ENCODE results near the gene MYO7A. TPM values are rescaled to one million over a fixed set of nuclear protein-coding genes. Genes with fewer than 3 reads are reported as not detected.

MYO7A gene
- total RNA-seq, 1 donor from 2014 or later = 0.07 TPM

DNA sequence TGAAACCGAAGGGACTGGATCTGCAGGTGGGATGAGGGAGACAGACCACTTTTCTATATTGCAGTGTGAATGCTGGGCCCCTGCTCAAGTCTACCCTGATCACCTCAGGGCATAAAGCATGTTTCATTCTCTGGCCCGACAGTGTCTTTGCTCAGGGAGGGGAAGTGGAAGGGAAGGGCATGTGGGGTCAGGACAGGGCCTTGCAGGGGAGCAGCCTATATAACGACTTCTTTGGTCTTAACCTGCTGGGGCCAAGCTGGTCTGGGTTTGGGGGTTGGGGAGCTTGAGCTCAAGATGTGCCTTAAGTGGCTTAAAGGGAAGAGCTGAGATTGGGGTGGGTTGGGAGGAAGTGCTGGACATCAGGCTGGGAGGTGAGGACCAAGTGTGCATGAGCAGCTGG is 87.1 kb downstream of the MYO7A start:
- H3K36me3 Mint-ChIP-seq (ENCODE audit: low read depth) = no peaks in the 10 kb centered on the region
- no peaks in the 10 kb centered on the region for H3K4me1 Mint-ChIP-seq
- peaks cover 15% of the 10 kb centered on the region for H3K27me3 Mint-ChIP-seq
- H3K27ac Mint-ChIP-seq = no peak overlapping the region
- no peak for DNase-seq
- intact Hi-C loops (cut with micrococcal nuclease) = no loop called here
- H3K4me3 Mint-ChIP-seq = no peak overlapping the region
- no peaks in the 10 kb centered on the region for H3K9me3 Mint-ChIP-seq

GRCh38 chr11:77217156-77217555 is 89.1 kb downstream of the MYO7A start:
- intact Hi-C loops (cut with micrococcal nuclease) = no loop called here
- no peaks in the 10 kb centered on the region for H3K36me3 Mint-ChIP-seq (ENCODE audit: low read depth)
- H3K4me3 Mint-ChIP-seq = no peak overlapping the region
- H3K4me1 Mint-ChIP-seq = no peaks in the 10 kb centered on the region
- H3K27me3 Mint-ChIP-seq = peaks cover 28% of the 10 kb centered on the region
- no peak for DNase-seq
- no peaks in the 10 kb centered on the region for H3K9me3 Mint-ChIP-seq
- H3K27ac Mint-ChIP-seq = no peak overlapping the region

DNA sequence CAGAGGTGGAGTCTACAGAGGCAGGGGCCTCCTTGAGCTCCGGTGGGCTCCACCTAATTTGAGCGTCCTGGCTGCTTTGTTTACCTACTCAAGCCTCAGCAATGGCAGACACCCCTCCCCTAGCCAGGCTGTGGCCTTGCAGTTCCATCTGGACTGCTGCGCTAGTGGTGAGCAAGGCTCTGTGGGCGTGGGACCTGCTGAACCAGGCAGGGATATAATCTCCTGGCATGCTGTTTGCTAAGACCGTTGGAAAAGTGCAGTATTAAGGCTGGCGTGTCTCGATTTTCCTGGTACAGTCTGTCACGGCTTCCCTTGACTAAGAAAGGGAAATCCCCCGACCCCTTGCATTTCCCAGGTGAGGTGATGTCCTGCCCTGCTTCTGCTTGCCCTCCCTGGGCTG is 95.8 kb downstream of the MYO7A start:
- H3K4me3 Mint-ChIP-seq = no peak overlapping the region
- intact Hi-C loops (cut with micrococcal nuclease) = no loop called here

GRCh38 chr11:77230878-77231605 is 103.0 kb downstream of the MYO7A start:
- no peak for DNase-seq
- no peak overlapping the region for H3K27ac Mint-ChIP-seq
- no peaks in the 10 kb centered on the region for H3K4me1 Mint-ChIP-seq
- intact Hi-C loops (cut with micrococcal nuclease) = no loop called here
- H3K27me3 Mint-ChIP-seq = peaks cover 22% of the 10 kb centered on the region
- H3K9me3 Mint-ChIP-seq = no peaks in the 10 kb centered on the region
- H3K36me3 Mint-ChIP-seq (ENCODE audit: low read depth) = no peaks in the 10 kb centered on the region
- H3K4me3 Mint-ChIP-seq = no peak overlapping the region

More for the DNA sequence above, 95.8 kb downstream of the MYO7A start:
- Mint-ChIP-seq H3K27ac (no peak overlapping the region), H3K36me3 (ENCODE audit: low read depth) (no peaks in the 10 kb centered on the region), H3K4me1 (no peaks in the 10 kb centered on the region), H3K27me3 (peaks cover 36% of the 10 kb centered on the region), H3K9me3 (no peaks in the 10 kb centered on the region)
- DNase-seq = no peak

DNA sequence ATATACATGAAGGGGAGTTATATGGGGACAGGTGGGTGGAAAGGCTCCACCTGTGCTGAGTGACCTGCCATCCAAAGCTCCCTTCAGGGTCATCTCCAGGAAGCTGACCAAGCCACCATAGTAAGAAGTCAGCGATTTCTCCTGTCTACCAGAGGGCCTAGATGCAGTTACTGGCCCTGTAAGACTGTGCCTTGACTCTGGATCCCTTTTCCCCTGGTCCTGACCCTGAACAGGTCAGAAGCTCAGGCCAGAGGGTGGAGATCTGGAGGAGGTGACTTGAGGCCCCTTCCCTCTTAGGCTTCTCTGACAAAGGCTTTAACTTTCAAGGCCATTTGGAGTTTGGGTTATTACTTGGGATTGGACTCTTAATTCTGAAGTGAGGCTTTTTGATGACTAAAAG is 103.8 kb downstream of the MYO7A start:
- intact Hi-C loops (cut with micrococcal nuclease) = no loop called here
- no peak for DNase-seq
- H3K4me3 Mint-ChIP-seq = no peak overlapping the region
- H3K27me3 Mint-ChIP-seq = peaks cover 22% of the 10 kb centered on the region
- H3K36me3 Mint-ChIP-seq (ENCODE audit: low read depth) = no peaks in the 10 kb centered on the region
- H3K9me3 Mint-ChIP-seq = no peaks in the 10 kb centered on the region
- no peak overlapping the region for H3K27ac Mint-ChIP-seq
- no peaks in the 10 kb centered on the region for H3K4me1 Mint-ChIP-seq

DNA sequence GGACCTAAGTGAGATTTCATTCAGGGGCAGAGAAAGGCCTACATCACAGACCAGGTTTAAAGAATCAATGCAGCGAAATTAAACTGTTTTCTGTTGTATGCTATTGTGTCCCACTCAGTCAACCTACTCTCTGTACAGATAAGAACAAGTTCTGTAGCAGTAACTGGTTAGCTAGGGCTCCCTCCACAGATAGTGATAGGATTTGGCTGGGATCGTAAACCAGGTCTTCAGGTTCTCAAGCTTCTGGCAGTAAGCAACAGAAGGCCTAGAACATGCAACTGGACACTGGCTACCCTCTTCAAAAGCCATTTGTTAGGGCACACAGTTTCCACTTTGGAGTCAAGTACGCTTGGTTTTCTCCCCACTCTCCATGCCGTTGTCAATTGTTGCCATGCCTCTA is 104.2 kb downstream of the MYO7A start:
- Mint-ChIP-seq H3K9me3 (no peaks in the 10 kb centered on the region), H3K27me3 (peaks cover 20% of the 10 kb centered on the region), H3K27ac (no peak overlapping the region), H3K4me3 (no peak overlapping the region), H3K4me1 (no peaks in the 10 kb centered on the region), H3K36me3 (ENCODE audit: low read depth) (no peaks in the 10 kb centered on the region)
- DNase-seq = no peak
- intact Hi-C loops (cut with micrococcal nuclease) = no loop called here

- H3K4me1 Mint-ChIP-seq = no peaks in the 10 kb centered on the region
- H3K27ac Mint-ChIP-seq = no peak overlapping the region
- no peak overlapping the region for H3K4me3 Mint-ChIP-seq
- peaks cover 21% of the 10 kb centered on the region for H3K27me3 Mint-ChIP-seq
- H3K9me3 Mint-ChIP-seq = no peaks in the 10 kb centered on the region
- no peak for DNase-seq
- intact Hi-C loops (cut with micrococcal nuclease) = no loop called here
- no peaks in the 10 kb centered on the region for H3K36me3 Mint-ChIP-seq (ENCODE audit: low read depth)
Observed at GRCh38 chr11:77233011-77233410, 105.0 kb downstream of the MYO7A start.

DNA sequence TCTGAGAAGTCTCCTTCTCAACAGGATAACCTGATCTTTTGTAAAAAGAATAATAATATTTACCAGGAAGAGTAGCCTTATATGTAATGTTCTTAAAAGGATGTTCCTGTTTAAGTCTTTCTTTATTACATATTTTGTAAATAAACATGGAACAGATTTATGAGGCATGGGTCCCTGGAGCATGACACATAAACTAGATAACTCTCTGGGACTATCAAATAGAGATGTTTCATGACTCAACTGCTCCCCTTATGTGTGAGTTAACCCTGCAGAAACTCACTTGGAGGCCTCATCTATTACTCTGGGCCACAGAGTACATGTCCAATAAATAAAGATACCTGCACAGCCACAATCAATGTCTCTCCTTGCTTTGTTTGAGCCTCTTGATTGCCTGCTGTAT is 108.9 kb downstream of the MYO7A start:
- intact Hi-C loops (cut with micrococcal nuclease) = no loop called here
- no peak overlapping the region for H3K27ac Mint-ChIP-seq
- DNase-seq = no peak
- no peaks in the 10 kb centered on the region for H3K4me1 Mint-ChIP-seq
- no peaks in the 10 kb centered on the region for H3K36me3 Mint-ChIP-seq (ENCODE audit: low read depth)
- no peak overlapping the region for H3K4me3 Mint-ChIP-seq
- H3K9me3 Mint-ChIP-seq = peaks cover 8% of the 10 kb centered on the region
- peaks cover 17% of the 10 kb centered on the region for H3K27me3 Mint-ChIP-seq

DNA sequence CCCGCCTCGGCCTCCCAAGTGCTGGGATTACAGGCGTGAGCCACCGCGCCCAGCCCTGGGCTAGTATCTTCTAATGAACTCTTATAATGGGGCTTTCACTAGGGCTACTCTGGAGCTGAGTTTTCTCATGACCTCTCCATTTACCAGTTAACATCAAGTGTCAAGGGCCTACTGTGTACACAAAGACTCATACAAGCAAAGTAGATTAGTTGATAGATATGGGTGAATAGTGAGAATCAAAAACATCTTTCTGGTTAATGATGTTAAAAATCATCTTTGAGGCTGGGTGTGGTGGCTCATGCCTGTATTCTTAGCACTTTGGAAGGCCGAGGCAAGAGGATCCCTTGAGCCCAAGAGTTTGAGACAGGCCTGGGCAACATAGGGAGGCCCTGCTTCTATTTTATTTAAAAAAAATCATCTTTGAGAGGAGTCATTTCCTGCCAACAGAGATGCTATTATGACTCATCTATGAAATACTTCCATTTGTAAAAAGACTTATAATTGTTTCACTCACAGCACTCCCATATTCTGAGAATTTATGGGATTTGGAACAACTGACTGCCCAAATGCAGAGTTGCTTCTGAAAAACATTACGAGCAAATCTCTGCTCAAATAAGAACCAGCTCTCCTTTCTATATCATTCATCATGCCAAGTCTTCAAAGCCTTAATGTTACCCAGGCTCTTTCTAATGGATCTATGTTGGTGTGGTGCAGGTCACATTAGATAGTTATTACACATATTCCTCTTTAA is 116.4 kb downstream of the MYO7A start:
- no peaks in the 10 kb centered on the region for H3K27me3 Mint-ChIP-seq
- H3K9me3 Mint-ChIP-seq = peaks cover 23% of the 10 kb centered on the region
- peaks cover 6% of the 10 kb centered on the region for H3K4me1 Mint-ChIP-seq
- H3K36me3 Mint-ChIP-seq (ENCODE audit: low read depth) = no peaks in the 10 kb centered on the region
- no peak overlapping the region for H3K27ac Mint-ChIP-seq
- intact Hi-C loops (cut with micrococcal nuclease) = no loop called here
- DNase-seq = no peak
- no peak overlapping the region for H3K4me3 Mint-ChIP-seq

GRCh38 chr11:77249427-77249826 is 121.4 kb downstream of the MYO7A start:
- intact Hi-C loops (cut with micrococcal nuclease) = no loop called here

DNA sequence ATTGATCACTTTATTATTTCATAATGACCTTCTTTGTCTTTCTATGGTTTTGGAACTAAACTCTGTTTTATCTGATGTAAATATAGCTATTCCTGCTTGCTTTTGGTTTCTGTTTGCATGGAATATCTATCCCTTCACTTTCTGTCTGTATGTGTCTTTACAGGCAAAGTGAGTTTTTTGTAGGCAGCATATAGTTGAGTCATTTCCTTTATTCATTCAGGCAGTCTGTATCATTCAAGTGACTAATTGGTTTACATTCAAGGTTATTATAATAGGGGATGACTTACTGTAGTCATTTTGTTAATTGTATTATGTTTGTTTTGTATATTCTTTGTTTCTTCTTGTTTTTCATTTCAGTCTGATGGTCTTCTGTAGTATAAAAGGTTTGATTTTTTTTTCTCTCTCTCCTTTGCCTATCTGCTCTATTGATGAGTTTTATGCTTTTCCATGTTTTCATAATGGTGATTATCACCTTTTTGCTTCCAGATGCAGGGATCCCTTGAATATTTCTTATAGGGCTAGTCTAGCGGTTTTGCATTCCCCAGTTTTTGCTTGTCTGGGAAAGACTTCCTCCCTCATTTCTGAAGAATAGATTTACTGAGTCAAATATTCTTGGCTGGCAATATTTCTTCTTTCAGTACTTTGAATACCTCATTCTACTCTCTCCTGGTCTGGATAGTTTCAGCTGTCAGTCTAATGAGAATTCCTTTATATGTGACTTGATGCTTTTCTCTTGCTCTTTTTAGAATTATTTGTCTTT is 123.0 kb downstream of the MYO7A start:
- H3K36me3 Mint-ChIP-seq (ENCODE audit: low read depth) = no peaks in the 10 kb centered on the region
- no peak overlapping the region for H3K4me3 Mint-ChIP-seq
- peaks cover 20% of the 10 kb centered on the region for H3K9me3 Mint-ChIP-seq
- peaks cover 5% of the 10 kb centered on the region for H3K4me1 Mint-ChIP-seq
- no peak overlapping the region for H3K27ac Mint-ChIP-seq
- DNase-seq = no peak
- intact Hi-C loops (cut with micrococcal nuclease) = no loop called here
- H3K27me3 Mint-ChIP-seq = no peaks in the 10 kb centered on the region

More at GRCh38 chr11:77249427-77249826, 121.4 kb downstream of the MYO7A start:
- no peak overlapping the region for H3K27ac Mint-ChIP-seq
- no peaks in the 10 kb centered on the region for H3K27me3 Mint-ChIP-seq
- no peaks in the 10 kb centered on the region for H3K36me3 Mint-ChIP-seq (ENCODE audit: low read depth)
- no peak overlapping the region for H3K4me3 Mint-ChIP-seq
- H3K4me1 Mint-ChIP-seq = peaks cover 8% of the 10 kb centered on the region
- DNase-seq = no peak
- H3K9me3 Mint-ChIP-seq = peaks cover 29% of the 10 kb centered on the region

- Mint-ChIP-seq H3K36me3 (ENCODE audit: low read depth) (no peaks in the 10 kb centered on the region), H3K27me3 (peaks cover 2% of the 10 kb centered on the region), H3K27ac (no peak overlapping the region), H3K9me3 (peaks cover 15% of the 10 kb centered on the region), H3K4me3 (no peak overlapping the region), H3K4me1 (peaks cover 5% of the 10 kb centered on the region)
- intact Hi-C loops (cut with micrococcal nuclease) = no loop called here
- no peak for DNase-seq
Observed at GRCh38 chr11:77252555-77253270, 124.7 kb downstream of the MYO7A start.

GRCh38 chr11:77253690-77254089 is 125.6 kb downstream of the MYO7A start:
- no peak overlapping the region for H3K4me3 Mint-ChIP-seq
- intact Hi-C loops (cut with micrococcal nuclease) = no loop called here
- peaks cover 15% of the 10 kb centered on the region for H3K9me3 Mint-ChIP-seq
- peaks cover 5% of the 10 kb centered on the region for H3K4me1 Mint-ChIP-seq
- H3K27me3 Mint-ChIP-seq = peaks cover 2% of the 10 kb centered on the region
- no peaks in the 10 kb centered on the region for H3K36me3 Mint-ChIP-seq (ENCODE audit: low read depth)
- DNase-seq = no peak
- no peak overlapping the region for H3K27ac Mint-ChIP-seq

Data from activated CD4-positive, alpha-beta T cell treated with anti-CD3 and anti-CD28 coated beads, Interleukin-2, amount 10 ng/mL, durations not matched to agents 24 days and 14 days (primary cell).